ENCODE results near the gene FXR2.
A peak's percentile ranks its signal among the peaks of the same experiment; 100 is the strongest.

The FXR2 gene

DNA sequence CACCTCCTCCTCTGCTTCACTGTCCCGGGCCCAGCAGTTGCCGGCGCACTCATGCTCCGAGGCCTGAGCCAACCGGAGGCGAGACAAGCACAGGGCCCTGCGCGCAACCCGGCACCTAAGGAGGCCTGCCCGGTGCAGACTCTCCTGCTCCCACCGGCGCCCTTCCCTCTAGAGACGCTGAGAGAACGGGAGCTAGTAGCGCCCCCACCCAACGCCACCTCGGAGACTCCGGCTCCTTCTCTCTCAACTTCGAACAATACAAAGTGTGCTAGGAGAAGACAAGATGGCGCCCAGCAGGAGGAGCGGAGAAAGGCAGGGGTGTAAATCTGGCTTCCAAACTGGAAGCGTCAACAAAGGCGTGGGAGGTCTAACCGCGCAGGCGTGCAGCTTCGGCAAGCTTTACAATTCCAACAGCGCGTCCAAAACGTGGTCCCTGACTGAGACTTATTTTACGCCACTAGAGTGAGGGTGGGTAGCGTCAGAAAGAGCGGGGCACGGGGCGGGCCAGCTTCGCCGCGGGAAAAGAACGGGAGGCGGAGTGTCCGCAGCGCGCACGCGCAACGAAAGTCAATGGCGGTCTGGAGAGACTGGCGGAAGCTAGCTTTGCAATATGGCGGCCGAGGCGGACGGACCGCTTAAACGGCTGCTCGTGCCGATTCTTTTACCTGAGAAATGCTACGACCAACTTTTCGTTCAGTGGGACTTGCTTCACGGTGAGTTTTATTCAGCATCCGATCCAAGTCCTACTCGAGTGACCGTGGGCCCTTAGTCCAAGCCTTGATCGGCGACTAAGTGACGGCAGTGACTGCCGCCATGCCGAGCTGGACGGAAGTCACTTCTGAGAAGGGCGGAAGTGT, 31.2 kb downstream of the FXR2 start, which contains the start of gene MPDU1:
Gene MPDU1, plus strand, starts transcription at position 600 of the 857 bp plus-strand sequence. Its CDS starts 11 bp downstream, at position 611.
- Mint-ChIP-seq H3K27ac (peak within 1 kb of the TSS; percentile 97), H3K4me3 (peak within 1 kb of the TSS; percentile 93), H3K9me3 (no peaks in the 10 kb centered on the region), H3K36me3 (peaks cover 79% of the 10 kb centered on the region), H3K4me1 (peaks cover 66% of the 10 kb centered on the region)
- ATAC-seq, result peak; percentile 84
- DNase-seq (ENCODE audit: low spot score in 2 of 2), result peak; percentile 87 to 97

DNA sequence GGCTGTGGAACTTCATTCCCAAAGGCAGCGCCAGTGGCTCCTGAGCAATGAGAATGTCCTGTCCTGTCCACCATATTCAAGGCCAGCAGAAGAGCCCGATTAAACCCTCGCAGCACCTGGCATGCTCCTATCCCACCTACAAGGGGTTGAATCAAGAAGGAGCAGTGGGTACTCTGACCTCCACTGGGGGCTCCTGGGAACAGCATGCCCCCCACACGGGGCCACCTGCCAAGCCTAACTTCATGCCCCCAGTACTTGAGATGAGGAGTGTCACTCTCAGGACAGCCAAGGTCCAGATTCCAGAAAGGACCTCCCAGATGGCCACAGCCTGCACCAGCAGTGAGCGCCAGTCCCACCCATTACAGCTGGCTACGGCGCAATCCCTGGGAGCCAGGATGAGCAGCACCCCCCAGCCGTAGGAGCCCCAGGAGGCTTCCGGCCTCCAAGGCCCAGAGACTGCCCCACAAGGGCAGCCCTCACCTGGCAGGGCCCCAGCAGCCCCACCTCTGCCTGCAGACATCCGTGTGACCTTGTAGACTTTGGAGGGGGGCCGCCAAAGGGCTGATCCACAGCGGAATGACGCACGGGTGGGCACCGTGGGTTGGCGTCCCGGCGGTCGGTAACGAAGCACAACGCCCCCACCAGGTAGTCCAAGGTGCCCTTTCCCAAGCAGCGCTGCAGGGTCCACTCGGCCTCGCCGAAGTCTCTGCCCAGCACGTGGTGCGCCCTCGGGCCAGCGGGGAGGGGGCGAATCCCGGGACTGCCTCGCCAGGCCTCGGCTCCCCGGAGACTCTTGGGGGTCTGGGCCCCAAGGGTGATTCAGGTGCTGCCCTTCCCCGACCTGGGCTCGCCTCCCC, 32.1 kb downstream of the FXR2 start:
- peaks cover 75% of the 10 kb centered on the region for H3K4me1 Mint-ChIP-seq
- H3K36me3 Mint-ChIP-seq, result peaks cover 79% of the 10 kb centered on the region
- DNase-seq (ENCODE audit: low spot score in 2 of 2) (peak in 1 of 2 donors; percentile 53), ATAC-seq (no peak)
- no peaks in the 10 kb centered on the region for H3K9me3 Mint-ChIP-seq
- H3K4me3 Mint-ChIP-seq, result peak overlapping the region; percentile 93
- peak overlapping the region; percentile 97 for H3K27ac Mint-ChIP-seq

- Mint-ChIP-seq H3K9me3 (no peaks in the 10 kb centered on the region), H3K4me3 (peak overlapping the region; percentile 93), H3K4me1 (peaks cover 84% of the 10 kb centered on the region), H3K36me3 (peaks cover 85% of the 10 kb centered on the region), H3K27ac (peak overlapping the region; percentile 97)
- no peak for ATAC-seq
- peak in 1 of 2 donors; percentile 51 for DNase-seq (ENCODE audit: low spot score in 2 of 2)
Measured at GRCh38 chr17:7580604-7581575, 33.8 kb downstream of the FXR2 start.

- ATAC-seq (peak; percentile 2), DNase-seq (ENCODE audit: low spot score in 2 of 2) (no peak)
- Mint-ChIP-seq H3K4me1 (peaks cover 85% of the 10 kb centered on the region), H3K4me3 (peak overlapping the region; percentile 93), H3K9me3 (no peaks in the 10 kb centered on the region), H3K27ac (peak overlapping the region; percentile 97), H3K36me3 (peaks cover 90% of the 10 kb centered on the region)
Measured at GRCh38 chr17:7579834-7580603, 34.7 kb downstream of the FXR2 start.

GRCh38 chr17:7579001-7579833, 35.5 kb downstream of the FXR2 start, which contains the start of gene CD68:
TSS of gene CD68 (plus strand) at chr17:7579638. CDS start at chr17:7579678, 40 bp downstream.
- Mint-ChIP-seq H3K4me3 (peak within 1 kb of the TSS; percentile 93), H3K27ac (peak within 1 kb of the TSS; percentile 97), H3K4me1 (peaks cover 85% of the 10 kb centered on the region), H3K9me3 (no peaks in the 10 kb centered on the region), H3K36me3 (peaks cover 90% of the 10 kb centered on the region)
- DNase-seq (ENCODE audit: low spot score in 2 of 2), result peak; percentile 53 to 85
- peak; percentile 80 for ATAC-seq

- Mint-ChIP-seq H3K36me3 (peaks cover 94% of the 10 kb centered on the region), H3K9me3 (no peaks in the 10 kb centered on the region), H3K4me1 (peaks cover 92% of the 10 kb centered on the region), H3K4me3 (peak overlapping the region; percentile 94), H3K27ac (peak overlapping the region; percentile 100)
- ATAC-seq (no peak), DNase-seq (ENCODE audit: low spot score in 2 of 2) (no peak)
Measured at GRCh38 chr17:7577327-7578199, 37.1 kb downstream of the FXR2 start.

DNA sequence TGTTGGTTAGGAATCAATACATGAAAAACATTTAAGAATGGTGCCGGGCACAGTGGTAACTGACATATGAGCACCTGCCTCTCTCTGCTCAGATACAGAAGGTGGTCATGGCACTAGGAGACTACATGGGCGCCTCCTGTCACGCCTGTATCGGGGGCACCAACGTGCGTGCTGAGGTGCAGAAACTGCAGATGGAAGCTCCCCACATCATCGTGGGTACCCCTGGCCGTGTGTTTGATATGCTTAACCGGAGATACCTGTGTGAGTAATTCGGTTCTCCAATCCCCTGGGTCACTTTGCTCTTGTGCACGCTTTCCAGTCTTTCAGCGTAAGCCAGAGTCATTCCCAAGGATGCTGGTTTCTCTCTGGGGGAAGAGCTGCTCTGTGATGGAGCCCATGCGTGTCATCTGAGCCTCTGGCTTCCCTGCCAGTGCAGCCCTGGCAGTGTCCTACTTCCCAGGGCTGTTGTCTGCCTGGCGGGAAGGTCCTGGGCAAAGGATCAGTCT, 38.2 kb downstream of the FXR2 start:
- ATAC-seq (no peak), DNase-seq (ENCODE audit: low spot score in 2 of 2) (peak in 1 of 2 donors; percentile 55)
- Mint-ChIP-seq H3K27ac (peak overlapping the region; percentile 100), H3K4me1 (peaks cover 95% of the 10 kb centered on the region), H3K4me3 (peak overlapping the region; percentile 94), H3K9me3 (no peaks in the 10 kb centered on the region), H3K36me3 (peaks cover 97% of the 10 kb centered on the region)

- peak overlapping the region; percentile 94 for H3K4me3 Mint-ChIP-seq
- H3K9me3 Mint-ChIP-seq, result no peaks in the 10 kb centered on the region
- DNase-seq (ENCODE audit: low spot score in 2 of 2), result no peak
- H3K27ac Mint-ChIP-seq, result peak overlapping the region; percentile 100
- ATAC-seq, result no peak
- peaks cover 97% of the 10 kb centered on the region for H3K36me3 Mint-ChIP-seq
- H3K4me1 Mint-ChIP-seq, result peaks cover 95% of the 10 kb centered on the region
Measured at GRCh38 chr17:7575959-7576358, 38.7 kb downstream of the FXR2 start.

- H3K9me3 Mint-ChIP-seq, result no peaks in the 10 kb centered on the region
- peak overlapping the region; percentile 94 for H3K4me3 Mint-ChIP-seq
- peaks cover 93% of the 10 kb centered on the region for H3K4me1 Mint-ChIP-seq
- DNase-seq (ENCODE audit: low spot score in 2 of 2), result no peak
- H3K36me3 Mint-ChIP-seq, result peaks cover 97% of the 10 kb centered on the region
- peak overlapping the region; percentile 100 for H3K27ac Mint-ChIP-seq
- ATAC-seq, result no peak
Measured at GRCh38 chr17:7575481-7575883, 39.2 kb downstream of the FXR2 start.

GRCh38 chr17:7574176-7574953, 40.3 kb downstream of the FXR2 start:
- H3K36me3 Mint-ChIP-seq, result peaks cover 99% of the 10 kb centered on the region
- H3K4me1 Mint-ChIP-seq, result peaks cover 82% of the 10 kb centered on the region

DNA sequence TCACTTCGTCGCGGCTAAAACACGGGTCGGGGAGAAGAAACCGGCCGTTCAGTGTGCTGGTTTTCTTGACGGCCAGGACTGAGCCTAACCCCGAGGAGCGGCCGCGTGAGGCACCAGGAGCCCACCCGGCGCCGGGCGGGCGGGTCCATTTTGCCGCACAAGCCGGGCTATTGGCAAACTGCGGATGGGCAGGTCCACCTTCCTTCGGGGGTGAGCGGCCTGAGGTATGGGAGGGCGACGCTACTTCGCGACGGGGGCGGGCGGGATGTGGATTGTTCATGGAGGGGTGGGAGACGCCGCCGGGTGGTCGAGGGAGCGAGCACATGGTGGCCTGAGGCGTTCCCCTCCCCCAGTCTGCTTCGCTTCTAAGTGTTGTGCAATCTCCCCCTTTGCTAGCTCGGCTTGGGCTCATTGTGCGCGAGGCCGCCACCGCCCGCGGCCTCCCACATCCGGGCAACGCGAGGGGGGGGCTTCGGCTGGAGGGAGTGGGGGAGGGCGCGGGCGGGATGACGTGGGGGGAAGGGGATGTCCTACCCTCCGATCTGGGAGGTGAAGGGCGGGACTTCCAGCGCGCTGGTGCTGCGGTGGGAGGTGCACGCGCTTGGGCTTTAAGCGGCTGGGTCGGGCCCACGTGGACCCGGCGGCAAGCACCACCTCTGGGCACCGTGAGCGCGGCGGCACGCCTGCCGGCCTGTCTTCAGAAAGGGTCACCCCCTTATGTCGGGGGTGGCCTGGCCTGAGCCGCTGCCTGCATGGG, 41.2 kb downstream of the FXR2 start:
- no peaks in the 10 kb centered on the region for H3K9me3 Mint-ChIP-seq
- H3K4me3 Mint-ChIP-seq, result peak overlapping the region; percentile 94
- peaks cover 74% of the 10 kb centered on the region for H3K4me1 Mint-ChIP-seq
- ATAC-seq (peak; percentile 59), DNase-seq (ENCODE audit: low spot score in 2 of 2) (peak; percentile 76 to 91)
- H3K36me3 Mint-ChIP-seq, result peaks cover 99% of the 10 kb centered on the region
- H3K27ac Mint-ChIP-seq, result peak overlapping the region; percentile 100

More at GRCh38 chr17:7574176-7574953, 40.3 kb downstream of the FXR2 start:
- Mint-ChIP-seq H3K4me3 (peak overlapping the region; percentile 94), H3K27ac (peak overlapping the region; percentile 100), H3K9me3 (no peaks in the 10 kb centered on the region)
- ATAC-seq (no peak), DNase-seq (ENCODE audit: low spot score in 2 of 2) (no peak)
